GM12878 (cell line): ENCODE results near the gene COA1. TPM values are rescaled to one million over a fixed set of nuclear protein-coding genes. Genes with fewer than 3 reads are reported as not detected.

Experiments used
- ATF3 ChIP-seq: IDR thresholded peaks from 2 replicates; pipeline ENCODE4 v1.6.1; 2011; ENCODE audit warnings: low read depth, mild to moderate bottlenecking, low read length, moderate library complexity, borderline replicate concordance; ENCODE audit errors: extremely low read depth
- BHLHE40 ChIP-seq, 2 experiments: fragments of 450-650 bp in 1 of 2; IDR thresholded peaks; 2 replicates each; pipeline ENCODE4 v1.6.1; 2011 to 2017; ENCODE audit warnings: low read depth in 2 of 2, borderline replicate concordance in 1 of 2, improper control_type of control experiment in 1 of 2, low read length in 1 of 2, mild to moderate bottlenecking in 1 of 2
- CEBPZ ChIP-seq: fragments of 150-350 bp; IDR thresholded peaks from 2 replicates; pipeline ENCODE4 v1.6.1; 2016; ENCODE audit warnings: low read depth, low read length
- CREM ChIP-seq: IDR thresholded peaks from 2 replicates; pipeline ENCODE4 v1.6.1; 2014; ENCODE audit warnings: antibody characterized with exemption, low read depth
- EED ChIP-seq: sonication (generic); IDR thresholded peaks from 2 replicates; pipeline ENCODE4 v1.6.1; 2016; ENCODE audit warnings: antibody characterized with exemption, low read depth
- FOXK2 ChIP-seq: fragments of 450-650 bp; IDR thresholded peaks from 2 replicates; pipeline ENCODE4 v1.6.1; 2017; ENCODE audit warnings: mild to moderate bottlenecking, moderate library complexity
- RUNX3 ChIP-seq: IDR thresholded peaks from 2 replicates; pipeline ENCODE4 v1.6.1; 2012; ENCODE audit warnings: low read length, inconsistent platforms
- SIX5 ChIP-seq: IDR thresholded peaks from 2 replicates; pipeline ENCODE4 v1.6.1; 2011; ENCODE audit warnings: mild to moderate bottlenecking, low read depth, low read length, moderate library complexity; ENCODE audit not compliant: severe bottlenecking
- TARDBP ChIP-seq: IDR thresholded peaks from 2 replicates; pipeline ENCODE4 v1.6.1; 2016; ENCODE audit warnings: borderline replicate concordance
- USF2 ChIP-seq: IDR thresholded peaks from 2 replicates; pipeline ENCODE4 v1.6.1; 2011; ENCODE audit warnings: low read depth, low read length, improper control_type of control experiment, borderline replicate concordance
- ZZZ3 ChIP-seq: IDR thresholded peaks from 2 replicates; pipeline ENCODE4 v1.6.1; 2011; ENCODE audit warnings: low read depth; ENCODE audit not compliant: control insufficient read depth, insufficient read length
- polyA plus RNA-seq, 11 experiments: library from polyadenylated mRNA; depleted of rRNA in 4 of 11; unstranded in 6 of 11; stranded (reverse) in 5 of 11; fragments of >200 nt; fragmentation: Nextera tagmentation in 4 of 11; fragmentation: Illumina TruSeq in 1 of 11; extraction: Ambion mirVana in 4 of 11; extraction: Trizol in 1 of 11; gene quantifications; 1 replicate in 1 of 11; 2 replicates in 10 of 11; pipeline versions ENCODE4 v1.2.1 to v1.2.3, GENCODE V29; 2011 to 2016; ENCODE audit warnings: inconsistent platforms in 2 of 11, missing spikeins in 2 of 11, low read depth in 1 of 11
- total RNA-seq, 4 experiments: library from RNA; depleted of rRNA in 3 of 4; stranded (reverse); fragments of >200 nt in 3 of 4; fragmentation: Illumina TruSeq in 1 of 4; extraction: Trizol in 1 of 4; gene quantifications; 2 replicates each; pipeline versions ENCODE4 v1.2.1 to v1.2.3, GENCODE V29; 2013 to 2021

Gene COA1
- total and polyA plus RNA-seq, 10 of the 15 experiments (the other 5 are each of a cell fraction or from before 2014, with no cell fraction given) = 83.1 to 258 (median 111) TPM

- TF ChIP-seq BHLHE40 (IDR thresholded peaks at IDR 0.05; ENCODE audit: borderline replicate concordance in 1 of 2, low read depth in 2 of 2, low read length in 1 of 2) = no peak
- TF ChIP-seq CEBPZ = no peak
- no peak for TF ChIP-seq TARDBP
- no peak for TF ChIP-seq ATF3
- TF ChIP-seq ZZZ3 = no peak
- TF ChIP-seq CREM = no peak
- no peak for TF ChIP-seq SIX5
- TF ChIP-seq USF2 = no peak
- no peak for TF ChIP-seq RUNX3
- no peak for TF ChIP-seq EED
- no peak for TF ChIP-seq FOXK2
Observed at GRCh38 chr7:43725251-43725650, 4.1 kb downstream of the COA1 start (continued).
